ENCODE data around the gene SHROOM1. TPM values are rescaled to one million over a fixed set of nuclear protein-coding genes. Genes with fewer than 3 reads are reported as not detected.
"Not testable (repeated sequence)": the region's sequence is repeated elsewhere in the genome, so short reads cannot be mapped to it uniquely, and the experiment has no call there.

Gene SHROOM1
- total RNA-seq, 1 donor from 2014 or later, result 7.1 TPM

DNA sequence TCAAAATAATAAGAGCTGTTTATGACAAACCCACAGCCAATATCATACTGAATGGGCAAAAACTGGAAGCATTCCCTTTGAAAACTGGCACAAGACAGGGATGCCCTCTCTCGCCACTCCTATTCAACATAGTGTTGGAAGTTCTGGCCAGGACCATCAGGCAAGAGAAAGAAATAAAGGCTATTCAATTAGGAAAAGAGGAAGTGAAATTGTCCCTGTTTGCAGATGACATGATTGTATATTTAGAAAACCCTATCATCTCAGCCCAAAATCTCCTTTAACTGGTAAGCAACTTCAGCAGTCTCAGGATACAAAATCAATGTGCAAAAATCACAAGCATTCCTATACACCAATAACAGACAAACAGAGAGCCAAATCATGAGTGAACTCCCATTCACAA is 26.2 kb downstream of the SHROOM1 start:
- not testable (repeated sequence) for DNase-seq

DNA sequence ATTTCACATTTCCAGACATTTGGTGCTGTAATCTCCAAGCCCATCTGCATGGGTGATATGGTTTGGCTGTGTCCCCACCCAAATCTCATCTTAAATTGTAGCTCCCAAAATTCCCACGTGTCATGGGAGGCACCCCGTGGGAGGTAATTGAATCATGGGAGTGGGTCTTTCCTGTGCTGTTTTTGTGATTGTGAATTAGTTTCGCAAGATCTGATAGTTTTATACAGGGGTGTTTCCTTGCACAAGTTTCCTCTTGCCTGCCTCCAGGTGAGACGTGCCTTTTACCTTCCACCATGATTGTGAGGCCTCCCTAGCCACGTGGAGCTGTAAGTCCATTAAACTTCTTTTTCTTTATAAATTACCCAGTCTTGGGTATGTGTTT is 27.8 kb downstream of the SHROOM1 start:
- not testable (repeated sequence) for DNase-seq

DNA sequence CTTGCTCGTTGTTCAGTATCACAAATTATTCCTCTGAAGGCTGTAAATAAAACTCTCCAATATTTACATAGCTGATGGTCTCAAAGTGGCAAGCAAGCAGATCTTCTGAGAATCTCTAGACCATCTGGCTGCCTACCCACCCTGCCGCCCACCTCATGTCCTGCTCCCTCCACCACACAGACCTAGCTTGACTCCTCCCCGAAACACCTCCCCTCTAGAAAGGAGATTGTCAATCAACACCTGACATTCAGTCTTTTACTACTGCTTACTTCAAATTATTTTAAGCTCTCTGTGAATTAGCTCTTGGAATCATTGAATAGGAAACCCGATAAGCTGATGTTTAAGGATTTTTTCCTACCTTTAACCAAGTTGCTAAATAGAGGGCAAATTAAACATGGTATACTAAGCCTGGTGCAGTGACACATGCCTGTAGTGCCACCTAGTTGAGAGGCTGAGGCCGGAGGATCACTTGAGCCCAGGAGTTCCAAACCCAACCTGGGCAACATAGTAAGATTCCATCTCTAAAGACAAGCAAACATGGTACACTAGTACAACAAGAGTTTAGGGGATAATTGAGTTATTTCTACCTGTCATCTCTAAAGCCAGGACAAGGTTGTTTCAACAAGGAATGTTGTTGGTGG is 28.3 kb downstream of the SHROOM1 start:
- peak; percentile 21 for DNase-seq

DNA sequence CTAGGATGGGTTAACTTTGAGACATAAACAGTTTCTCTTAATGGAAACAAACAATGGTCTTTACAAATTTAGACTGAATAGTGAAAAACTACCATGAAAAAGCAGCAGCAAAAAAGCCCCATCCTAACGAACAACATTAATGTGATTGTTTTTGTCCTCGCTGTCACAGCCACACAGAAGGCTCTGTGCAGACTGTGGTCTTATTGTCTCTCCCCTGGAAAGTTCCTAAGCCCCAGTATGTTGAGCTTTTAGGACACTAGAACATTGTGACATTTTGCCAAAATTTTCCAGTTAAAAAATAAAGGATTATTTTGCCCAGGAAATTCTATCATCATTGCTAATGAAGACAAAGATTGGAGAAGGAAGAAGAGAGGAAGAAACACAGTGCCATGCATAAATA is 29.9 kb downstream of the SHROOM1 start:
- no peak for DNase-seq

DNA sequence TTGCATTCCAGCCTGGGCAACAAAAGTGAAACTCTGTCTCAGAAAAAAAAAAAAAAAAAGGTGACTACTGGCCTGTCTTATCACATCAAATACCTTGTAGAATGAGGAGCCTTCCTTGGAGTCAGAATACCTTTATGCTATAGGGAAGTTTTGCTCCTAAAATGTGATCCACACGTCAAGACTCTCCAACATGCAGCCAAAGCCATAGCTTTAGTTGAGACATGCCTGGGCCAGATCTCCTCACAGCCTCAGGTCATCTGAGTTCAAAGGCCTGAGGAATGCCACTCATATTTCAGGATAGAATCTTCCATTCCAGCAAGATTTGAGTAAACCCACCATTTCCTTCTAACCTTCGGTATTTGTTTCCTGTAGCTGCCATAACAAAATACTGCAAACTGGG is 31.1 kb downstream of the SHROOM1 start:
- no peak for DNase-seq

DNA sequence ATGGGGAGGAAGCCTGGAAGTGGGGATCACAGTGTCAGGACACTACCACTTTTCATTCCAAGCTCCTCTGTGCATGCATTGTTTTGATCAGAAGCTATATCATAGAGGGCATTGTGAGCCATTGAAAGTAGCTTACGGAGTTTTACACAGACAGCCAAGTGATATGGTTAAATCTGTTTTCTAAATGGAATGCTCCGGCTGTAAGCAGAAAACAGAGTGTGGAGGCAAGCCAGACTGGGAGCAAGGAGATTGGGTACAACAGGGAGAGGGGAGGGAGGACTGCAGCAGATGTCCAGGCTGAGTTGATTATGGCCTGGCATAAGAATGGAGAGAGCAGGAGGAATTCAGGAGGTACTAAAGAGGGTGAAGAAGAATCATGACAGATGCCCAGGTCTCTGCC is 32.8 kb downstream of the SHROOM1 start:
- DNase-seq, result no peak

DNA sequence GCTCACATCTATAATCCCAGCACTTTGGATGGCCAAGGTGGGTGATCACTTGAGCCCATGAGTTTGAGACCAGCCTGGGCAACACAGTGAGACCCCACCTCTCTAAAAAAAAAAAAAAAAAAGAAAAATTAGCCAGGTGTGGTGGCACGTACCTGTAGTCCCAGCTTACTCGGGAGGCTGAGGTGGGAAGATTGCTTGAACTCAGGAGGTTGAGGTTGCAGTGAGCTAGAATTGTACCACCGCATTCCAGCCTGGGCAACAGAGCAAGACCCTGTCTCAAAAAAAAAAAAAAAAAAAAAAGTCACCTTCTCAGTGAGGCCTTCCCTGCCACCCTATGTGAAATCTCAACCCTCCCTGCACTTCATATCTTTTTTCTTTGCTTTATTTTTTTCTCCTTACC is 39.4 kb downstream of the SHROOM1 start:
- no peak for DNase-seq

DNA sequence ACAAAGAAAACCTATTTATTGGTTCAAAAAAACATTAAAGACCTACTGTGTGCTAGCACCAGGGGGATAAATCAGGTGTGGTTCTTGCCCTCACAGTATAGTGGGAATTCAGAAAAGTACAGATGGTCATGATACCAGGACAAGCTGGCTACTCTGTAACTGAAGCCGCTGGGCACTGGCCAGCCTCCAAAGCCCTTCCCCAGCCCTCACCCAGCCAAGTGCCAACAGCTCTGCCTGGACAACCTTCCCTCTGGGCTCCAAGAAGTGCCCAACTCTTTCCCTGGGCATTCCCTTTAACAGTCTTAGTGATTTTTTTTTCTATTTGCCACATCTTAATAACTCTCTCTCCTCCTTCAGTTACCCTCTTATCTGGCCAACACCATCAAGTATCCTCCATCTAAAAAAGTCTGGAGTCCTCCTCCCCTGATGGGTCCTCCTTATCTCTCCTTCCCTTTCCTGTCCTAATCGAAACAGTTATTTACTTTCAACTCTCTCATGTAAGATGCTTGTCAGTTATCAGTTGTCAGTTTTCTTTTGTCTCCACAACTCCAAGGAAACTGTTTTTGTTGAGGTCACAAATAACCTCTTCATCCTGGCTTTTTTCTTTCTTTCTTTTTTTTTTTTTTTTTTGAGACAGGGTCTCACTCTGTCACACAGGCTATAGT is 40.1 kb downstream of the SHROOM1 start:
- no peak for DNase-seq

DNA sequence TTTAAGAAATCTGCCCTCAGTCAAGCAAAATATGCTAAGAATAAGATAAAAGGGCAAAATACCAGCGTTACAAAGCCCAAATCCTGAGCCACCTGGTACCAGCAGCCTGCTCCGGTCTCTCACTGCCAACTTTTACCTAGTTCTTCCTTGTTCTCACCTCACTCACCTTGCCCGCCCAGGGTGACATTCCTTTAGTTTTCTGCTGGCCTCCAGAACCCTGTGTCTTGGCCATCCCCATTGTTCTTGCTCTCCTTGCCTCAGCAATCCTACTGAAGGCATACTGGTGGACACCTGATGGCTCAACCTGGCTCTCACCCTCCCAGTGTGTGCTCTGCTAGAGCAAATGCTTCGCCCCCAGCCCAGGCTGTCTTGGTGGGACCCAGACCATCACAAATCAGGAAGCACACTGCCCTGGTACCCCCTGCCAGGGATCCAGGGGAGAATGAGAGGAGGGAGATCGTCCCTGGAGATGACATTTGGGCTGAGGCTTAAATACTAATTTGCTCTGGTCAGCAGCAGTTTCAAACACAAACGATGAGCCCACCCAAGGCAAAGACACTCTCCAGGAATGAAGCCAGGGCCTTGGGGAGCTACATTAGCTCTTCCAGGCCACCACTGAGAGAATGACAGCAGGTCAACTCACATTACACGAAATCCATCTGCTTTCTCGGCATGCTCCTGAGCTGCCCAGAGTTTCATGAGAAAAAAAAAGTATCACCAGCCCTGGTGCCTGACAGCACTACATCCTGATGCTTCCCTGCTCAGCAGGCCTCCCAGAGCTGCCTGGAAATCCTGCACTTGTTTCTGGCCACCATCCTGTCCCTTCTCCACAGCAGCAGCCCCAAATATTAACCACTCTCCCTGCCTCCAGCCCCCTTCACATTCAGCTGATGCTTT is 41.2 kb downstream of the SHROOM1 start:
- no peak for DNase-seq

DNA sequence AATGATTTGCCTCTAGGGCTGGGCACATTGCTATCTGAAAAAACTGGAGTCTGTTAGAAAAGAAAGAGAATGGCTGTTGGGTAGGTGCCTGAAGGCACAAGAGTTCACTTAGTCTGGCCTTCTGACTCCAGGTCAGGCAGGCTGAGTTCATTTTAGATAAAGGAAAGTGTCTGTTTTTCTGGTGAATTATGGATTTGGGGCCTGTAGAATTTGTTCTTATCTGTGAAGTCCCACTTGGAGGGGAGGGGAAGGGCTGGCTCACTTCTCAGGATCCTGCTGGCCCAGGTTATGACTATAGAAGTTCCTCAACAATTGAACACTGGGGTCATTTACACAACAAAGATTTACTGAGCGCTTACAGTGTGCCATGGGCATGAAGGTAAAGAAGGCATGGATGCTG is 41.9 kb downstream of the SHROOM1 start:
- DNase-seq, result no peak

DNA sequence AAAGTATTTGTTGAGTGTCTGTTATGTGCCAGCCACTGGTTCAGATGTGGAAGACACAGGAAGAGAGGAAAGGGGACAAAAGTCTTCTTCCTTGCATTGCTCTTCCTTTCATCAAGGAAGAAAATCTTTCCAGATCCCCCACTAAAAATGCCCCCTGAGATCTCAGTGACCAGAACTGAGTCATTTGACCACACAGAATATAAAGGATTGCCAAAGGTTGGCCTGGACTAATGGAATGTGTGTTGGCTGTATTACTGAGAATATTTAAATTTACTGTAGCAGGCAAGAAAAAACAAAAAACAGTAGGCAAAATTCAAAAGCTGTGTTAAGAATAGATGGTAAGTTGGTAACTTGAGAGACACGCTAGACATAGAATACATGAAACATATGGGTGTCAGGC is 43.4 kb downstream of the SHROOM1 start:
- DNase-seq, result no peak

DNA sequence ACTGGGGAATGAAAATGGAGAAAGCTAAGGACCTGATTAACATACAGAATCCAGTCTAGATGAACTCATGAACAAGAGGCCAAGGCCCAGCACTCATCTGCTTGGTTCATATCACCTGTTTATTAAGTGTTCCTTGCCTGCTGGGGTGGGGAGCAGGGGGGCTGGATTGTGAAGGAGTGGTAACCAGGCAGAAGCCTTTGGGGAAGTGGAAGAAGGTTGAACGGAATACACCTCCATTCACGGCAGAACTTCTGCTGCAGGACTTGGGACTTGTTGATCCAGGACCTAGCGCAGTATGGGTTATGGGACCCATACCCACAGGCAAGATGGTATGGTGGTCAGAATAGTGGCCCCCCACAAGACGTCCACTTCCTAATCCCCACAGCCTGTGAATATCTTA is 44.6 kb downstream of the SHROOM1 start:
- no peak for DNase-seq

DNA sequence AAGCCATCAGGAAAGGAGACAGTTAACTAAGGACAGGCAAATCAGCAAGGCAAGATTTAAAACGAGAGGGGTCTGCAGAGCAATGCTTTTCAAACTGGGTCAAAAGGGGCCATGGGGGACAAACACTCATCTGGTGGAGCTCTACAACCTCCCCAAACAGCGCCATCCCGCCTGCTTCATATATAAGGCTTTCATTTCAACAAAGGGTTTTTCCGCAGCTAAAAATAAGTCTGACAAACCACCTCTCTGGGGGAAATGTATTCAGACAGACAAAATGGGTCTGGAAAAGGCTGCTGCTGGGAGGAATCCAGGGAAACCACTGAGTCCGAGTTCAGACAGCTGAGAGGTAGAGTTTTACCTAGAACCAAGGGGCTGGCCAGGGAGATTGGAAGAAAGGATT is 45.1 kb downstream of the SHROOM1 start:
- no peak for DNase-seq

DNA sequence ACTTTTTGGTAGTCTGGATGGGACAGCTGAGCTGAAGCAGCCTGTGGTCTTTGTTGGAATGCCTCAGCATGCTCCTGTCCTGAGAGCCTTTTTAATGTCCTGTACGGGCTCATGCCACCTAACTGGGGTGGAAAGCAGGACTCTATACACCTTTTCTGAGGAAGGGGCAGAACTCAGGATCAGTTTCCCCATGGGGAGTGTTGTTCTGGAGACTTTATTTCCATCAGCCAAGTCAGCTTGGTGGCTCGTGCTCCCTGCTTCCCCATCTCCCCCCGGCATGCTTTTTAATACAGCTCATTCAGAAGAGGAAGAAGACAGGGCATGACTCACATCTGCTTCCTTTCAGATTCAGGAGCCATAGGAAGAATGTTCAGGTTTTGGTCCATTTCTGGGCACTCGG is 48.3 kb downstream of the SHROOM1 start:
- DNase-seq, result peak; percentile 82

DNA sequence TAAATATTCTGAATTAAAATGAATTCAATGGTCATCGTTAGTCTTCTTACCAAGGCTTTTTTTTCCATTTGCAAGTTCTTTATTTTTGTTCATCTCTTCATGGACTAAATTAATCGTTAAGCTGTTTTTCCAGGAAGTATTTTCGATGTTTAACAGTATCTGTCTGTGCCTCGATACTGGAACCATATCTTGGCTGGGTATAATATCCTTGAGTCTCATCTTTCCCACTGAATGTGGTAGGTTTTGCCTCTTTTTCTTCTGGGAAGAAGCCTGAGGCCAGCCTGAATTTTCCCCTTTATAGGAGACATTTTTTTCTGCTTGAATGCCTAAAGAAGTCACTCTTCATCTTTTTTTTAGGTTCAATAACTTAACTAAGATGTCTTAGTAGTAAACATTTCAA is 49.4 kb downstream of the SHROOM1 start:
- no peak for DNase-seq

DNA sequence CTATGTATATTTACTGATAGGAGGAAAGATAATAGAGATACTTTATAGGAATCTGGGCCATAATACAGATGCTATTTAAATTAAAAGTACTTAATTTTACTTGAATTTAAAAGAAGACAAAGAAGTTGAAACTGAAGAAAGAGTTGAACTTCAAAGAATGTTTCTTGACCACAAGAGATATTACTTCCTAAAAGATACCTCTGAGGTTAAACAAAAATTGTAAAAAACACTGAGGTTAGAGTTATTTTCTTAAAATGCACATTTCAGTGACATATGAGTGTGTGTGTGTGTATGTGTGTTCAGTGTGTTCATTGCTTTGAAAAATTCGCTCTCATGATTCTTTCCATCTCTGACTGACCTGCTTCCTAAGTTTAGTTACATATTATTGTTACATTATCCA is 49.9 kb downstream of the SHROOM1 start:
- DNase-seq, result no peak

DNA sequence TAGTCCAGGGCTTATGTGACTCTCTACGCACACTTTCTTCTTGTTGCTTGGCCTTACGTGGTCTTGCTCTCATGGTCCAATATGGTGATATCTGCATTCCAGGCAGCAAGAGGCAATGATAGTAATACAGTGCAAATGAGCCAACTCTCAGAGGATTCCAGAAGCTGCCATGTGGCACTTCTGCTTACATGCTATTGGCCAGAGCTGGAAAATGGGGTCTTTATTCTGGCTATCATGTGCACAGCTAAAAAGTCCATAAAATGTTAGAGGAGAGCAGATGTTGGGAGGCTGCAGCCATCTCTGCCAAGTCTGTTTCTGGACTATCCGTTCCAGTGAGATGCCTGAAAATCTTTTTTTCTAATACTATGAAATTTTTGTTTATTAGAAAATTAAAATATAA is 50.5 kb downstream of the SHROOM1 start:
- DNase-seq, result no peak

DNA sequence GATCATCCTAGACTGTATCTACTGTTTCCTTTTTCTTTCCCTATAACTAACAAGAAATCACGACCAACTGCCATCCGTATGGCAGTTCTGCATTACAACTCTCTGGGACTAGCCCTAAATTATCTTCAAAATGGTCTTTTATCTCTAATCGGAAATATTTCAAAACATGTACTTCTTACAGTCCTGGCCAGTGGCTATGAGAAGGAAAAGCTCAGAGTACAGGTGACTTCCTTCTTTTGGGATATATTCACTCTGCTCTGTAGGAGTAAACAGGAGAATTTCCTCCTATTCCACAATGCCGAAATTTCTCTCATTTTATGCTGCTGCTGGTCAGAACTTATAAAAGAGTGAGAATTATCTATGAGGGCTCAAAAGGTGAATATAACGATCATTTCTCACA is 51.6 kb downstream of the SHROOM1 start:
- no peak for DNase-seq

DNA sequence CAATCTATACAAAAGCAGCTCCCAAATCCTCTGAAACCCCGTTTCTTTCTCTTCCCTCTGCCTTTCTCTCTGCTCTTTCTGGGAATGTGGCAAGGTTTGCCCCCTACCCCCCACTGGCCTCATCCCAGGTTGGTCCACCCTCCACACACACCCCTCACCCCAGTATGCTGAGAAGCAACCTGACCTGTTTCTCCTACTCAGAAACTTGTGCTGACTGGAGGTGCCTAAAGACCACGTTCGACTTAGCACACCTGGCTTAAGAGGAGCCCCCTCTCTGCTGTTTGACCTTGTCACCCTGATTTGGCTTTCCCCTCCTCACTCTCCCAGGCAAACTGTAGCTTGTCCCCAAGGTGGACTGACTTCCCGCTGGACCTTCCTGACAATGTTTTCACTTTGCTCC is 52.3 kb downstream of the SHROOM1 start:
- no peak for DNase-seq

DNA sequence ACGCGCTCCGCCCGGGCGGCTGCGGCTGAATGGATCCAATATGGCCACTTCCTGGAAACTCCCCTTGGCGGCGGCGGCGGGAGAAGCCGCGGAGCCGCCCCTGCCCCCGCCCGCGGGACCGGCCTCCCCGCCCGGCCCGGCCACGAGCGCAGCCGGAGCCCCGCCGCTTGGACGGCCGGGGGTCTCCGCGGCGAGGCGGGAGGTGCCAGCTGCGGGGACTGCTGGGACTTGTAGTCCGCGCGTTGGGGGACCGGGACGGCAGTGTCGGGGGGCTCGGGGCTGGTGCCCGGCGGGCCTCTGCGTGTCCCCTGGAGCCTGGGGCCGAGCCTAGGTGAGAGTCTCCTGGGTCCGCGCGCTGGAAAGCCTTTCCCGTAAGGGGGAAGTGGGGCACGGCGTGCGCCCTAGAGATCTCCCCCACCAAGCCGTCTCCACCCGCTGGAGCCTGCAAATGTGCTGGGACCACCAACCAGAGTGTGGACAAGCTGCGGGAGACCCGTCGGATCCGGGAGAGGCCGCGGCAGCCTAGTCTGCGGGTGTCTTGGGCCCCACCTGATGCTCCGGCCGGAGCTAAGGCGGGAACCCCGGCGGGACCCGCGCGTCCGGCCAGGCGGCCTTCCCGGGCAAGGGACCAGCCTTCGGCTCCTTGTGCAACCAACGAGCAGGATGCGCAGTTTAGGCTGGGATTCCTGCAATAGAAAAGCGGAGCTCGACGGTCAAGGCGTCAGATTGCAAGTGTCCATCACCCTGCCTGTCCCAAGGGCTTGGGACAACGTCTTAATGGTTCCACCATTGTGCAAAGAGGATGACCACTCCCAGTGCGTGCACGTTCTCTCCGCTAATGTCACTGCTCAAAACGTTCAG is 53.0 kb downstream of the SHROOM1 start, which contains the start of gene SEPTIN8:
Gene SEPTIN8 (minus strand): TSS at position 31 of the 861 bp plus-strand sequence. CDS start 102 bp downstream, outside the sequence.
- DNase-seq, result peak; percentile 49

DNA sequence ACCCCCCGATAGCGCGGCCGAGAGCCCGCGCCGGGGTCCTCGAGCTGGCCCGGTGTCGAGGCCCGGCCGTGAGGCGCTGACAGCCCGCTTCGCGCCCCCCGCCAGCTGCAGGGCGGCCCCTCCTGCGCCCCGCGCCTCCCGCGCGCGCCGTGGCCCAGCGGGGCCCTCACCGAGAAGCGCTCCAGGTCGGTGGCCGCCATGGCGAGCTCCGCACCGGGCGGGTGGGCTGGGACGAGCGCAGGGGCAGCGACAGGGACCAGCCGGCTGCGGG is 53.6 kb downstream of the SHROOM1 start:
- no peak for DNase-seq

DNA sequence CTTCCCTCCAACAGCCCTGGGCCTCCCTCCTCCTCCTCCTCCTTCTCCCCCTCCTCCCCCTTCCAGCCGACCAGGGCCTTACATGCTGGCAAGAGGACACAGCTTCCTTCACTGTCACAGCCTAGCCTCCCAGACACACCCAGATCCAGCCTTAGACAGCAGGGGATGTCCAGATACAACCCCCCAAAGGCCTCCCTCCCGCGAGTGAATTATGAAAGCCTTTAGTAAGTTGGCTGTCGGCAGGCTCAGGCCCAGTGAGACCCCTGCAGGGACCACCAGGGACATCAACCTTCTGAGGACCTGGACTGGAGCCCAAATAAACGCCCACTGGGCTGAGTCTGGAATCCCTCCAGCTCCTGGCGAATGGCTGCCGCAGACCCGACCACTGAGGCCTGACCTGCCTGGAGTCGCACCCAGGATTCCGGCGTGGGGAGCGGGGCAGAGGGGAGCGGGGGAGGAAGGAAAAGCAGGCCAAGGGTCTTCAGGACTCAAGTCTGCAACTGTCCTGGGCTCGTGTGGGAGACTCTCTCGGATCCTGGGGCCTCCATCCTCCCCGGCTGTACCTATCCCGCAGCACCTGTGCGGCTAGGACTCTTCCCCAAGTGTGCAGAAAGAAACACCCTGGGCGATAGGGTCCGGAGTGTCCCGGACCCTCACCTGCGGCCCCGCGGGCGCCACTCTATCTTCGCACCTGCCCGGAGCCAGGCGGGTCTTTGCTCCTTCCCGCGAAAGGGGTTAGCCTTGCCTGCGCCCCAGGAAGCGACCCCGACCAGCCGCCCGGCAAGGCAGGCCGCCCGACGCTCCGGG is 54.1 kb downstream of the SHROOM1 start:
- DNase-seq, result peak; percentile 43
